Calu3 (cell line): ENCODE results near the gene CSTB. TPM values are rescaled to one million over a fixed set of nuclear protein-coding genes. Genes with fewer than 3 reads are reported as not detected.

Experiments
- BruUV-seq: library from RNA; stranded (reverse); fragments of 400-500 nt; replicated peaks from 2 replicates; lab custom pipeline; 2021; lab: Mats Ljungman, UMichigan
- CTCF ChIA-PET: fragments of 300-600 bp; sonication (Branson Sonifier 250); formaldehyde crosslinking; loops from one replicate; lab custom pipeline; 2022; ENCODE audit warnings: antibody characterized with exemption; lab: Charles Lee
- DNase-seq: peaks from one replicate; pipeline ENCODE4 v3.0.0; 2022
- H3K27ac Mint-ChIP-seq: one replicate; pipeline ENCODE4 v1.8.0; 2022; ENCODE audit warnings: mixed read lengths; ENCODE audit not compliant: unreplicated experiment
- H3K27me3 Mint-ChIP-seq: one replicate; pipeline ENCODE4 v1.8.0; 2022; ENCODE audit warnings: mixed read lengths; ENCODE audit not compliant: unreplicated experiment
- H3K36me3 Mint-ChIP-seq: one replicate; pipeline ENCODE4 v1.8.0; 2022; ENCODE audit warnings: mild to moderate bottlenecking, moderate library complexity, mixed read lengths; ENCODE audit not compliant: insufficient read depth, unreplicated experiment
- H3K4me1 Mint-ChIP-seq: one replicate; pipeline ENCODE4 v1.8.0; 2022; ENCODE audit warnings: mild to moderate bottlenecking, low read depth, mixed read lengths; ENCODE audit not compliant: unreplicated experiment
- H3K4me3 Mint-ChIP-seq: one replicate; pipeline ENCODE4 v1.8.0; 2022; ENCODE audit warnings: mild to moderate bottlenecking, low read depth, moderate library complexity, mixed read lengths; ENCODE audit not compliant: unreplicated experiment
- H3K9me3 Mint-ChIP-seq: one replicate; pipeline ENCODE4 v1.8.0; 2022; ENCODE audit warnings: low read depth, mixed read lengths; ENCODE audit not compliant: unreplicated experiment
- intact Hi-C: fragments of 100-400 bp; cut with micrococcal nuclease; formaldehyde crosslinking; loops from one replicate; pipeline ENCODE4 v1.10.0; 2022; ENCODE audit not compliant: unreplicated experiment
- total RNA-seq: library from RNA; stranded (reverse); gene quantifications from 2 replicates; pipeline ENCODE4 v1.2.3, GENCODE V29; 2022
- TF ChIP-seq, protein P1 (sequence below): fragments of 200-600 bp; IDR thresholded peaks from one replicate; pipeline ENCODE4 v1.8.0; 2022; ENCODE audit warnings: antibody characterized with exemption; ENCODE audit not compliant: unreplicated experiment

Gene CSTB
- total RNA-seq, 1 experiment from 2014 or later: 105 TPM

DNA sequence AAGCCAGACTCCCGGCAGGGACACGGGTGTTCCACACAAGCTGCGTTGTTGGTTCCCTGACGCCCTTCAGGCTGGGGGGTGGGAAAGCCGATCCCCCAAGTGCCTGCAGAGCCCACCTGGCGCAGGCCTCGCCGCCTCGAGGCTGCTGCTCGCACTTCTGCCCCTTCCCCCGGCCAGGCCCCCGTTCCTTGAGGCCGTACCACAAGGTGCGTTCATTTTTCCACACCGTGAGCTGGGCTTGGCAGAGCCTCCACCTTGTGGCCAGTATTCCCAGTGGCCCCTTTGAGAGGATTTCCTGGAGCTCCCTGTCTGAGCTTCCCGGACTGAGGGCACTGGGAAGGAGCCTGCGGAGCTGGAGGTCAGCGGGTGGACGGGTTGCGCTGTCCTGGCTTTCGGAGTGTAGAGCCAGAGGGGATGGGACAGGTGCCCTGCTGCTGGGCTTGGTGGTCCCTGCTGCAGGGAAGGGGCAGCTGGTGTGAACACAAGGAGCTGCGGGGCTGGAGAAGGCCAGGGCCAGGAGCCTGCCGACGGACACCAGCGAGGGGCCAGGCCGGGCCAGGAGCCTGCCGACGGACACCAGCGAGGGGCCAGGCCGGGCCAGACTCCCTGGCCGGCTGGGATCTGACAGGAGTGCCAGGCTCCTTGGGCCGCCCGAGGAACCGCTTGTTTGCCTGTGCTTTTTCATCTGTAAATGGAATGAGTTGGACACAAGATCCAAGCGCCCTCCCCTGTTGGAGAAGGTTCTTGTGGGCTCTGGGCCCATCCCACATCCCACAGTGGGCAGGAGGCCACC lies 38.8 kb downstream of the CSTB start:
- Mint-ChIP-seq H3K27ac (no peak overlapping the region), H3K9me3 (no peaks in the 10 kb centered on the region), H3K36me3 (peaks cover 41% of the 10 kb centered on the region), H3K4me3 (no peak overlapping the region), H3K27me3 (no peaks in the 10 kb centered on the region), H3K4me1 (peaks cover 8% of the 10 kb centered on the region)
- no TSS peak for BruUV-seq
- TF ChIP-seq, protein P1, sequence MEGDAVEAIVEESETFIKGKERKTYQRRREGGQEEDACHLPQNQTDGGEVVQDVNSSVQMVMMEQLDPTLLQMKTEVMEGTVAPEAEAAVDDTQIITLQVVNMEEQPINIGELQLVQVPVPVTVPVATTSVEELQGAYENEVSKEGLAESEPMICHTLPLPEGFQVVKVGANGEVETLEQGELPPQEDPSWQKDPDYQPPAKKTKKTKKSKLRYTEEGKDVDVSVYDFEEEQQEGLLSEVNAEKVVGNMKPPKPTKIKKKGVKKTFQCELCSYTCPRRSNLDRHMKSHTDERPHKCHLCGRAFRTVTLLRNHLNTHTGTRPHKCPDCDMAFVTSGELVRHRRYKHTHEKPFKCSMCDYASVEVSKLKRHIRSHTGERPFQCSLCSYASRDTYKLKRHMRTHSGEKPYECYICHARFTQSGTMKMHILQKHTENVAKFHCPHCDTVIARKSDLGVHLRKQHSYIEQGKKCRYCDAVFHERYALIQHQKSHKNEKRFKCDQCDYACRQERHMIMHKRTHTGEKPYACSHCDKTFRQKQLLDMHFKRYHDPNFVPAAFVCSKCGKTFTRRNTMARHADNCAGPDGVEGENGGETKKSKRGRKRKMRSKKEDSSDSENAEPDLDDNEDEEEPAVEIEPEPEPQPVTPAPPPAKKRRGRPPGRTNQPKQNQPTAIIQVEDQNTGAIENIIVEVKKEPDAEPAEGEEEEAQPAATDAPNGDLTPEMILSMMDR: no peak
- intact Hi-C loops: no loop called here
- DNase-seq: no peak
- CTCF ChIA-PET: no interaction called here

DNA sequence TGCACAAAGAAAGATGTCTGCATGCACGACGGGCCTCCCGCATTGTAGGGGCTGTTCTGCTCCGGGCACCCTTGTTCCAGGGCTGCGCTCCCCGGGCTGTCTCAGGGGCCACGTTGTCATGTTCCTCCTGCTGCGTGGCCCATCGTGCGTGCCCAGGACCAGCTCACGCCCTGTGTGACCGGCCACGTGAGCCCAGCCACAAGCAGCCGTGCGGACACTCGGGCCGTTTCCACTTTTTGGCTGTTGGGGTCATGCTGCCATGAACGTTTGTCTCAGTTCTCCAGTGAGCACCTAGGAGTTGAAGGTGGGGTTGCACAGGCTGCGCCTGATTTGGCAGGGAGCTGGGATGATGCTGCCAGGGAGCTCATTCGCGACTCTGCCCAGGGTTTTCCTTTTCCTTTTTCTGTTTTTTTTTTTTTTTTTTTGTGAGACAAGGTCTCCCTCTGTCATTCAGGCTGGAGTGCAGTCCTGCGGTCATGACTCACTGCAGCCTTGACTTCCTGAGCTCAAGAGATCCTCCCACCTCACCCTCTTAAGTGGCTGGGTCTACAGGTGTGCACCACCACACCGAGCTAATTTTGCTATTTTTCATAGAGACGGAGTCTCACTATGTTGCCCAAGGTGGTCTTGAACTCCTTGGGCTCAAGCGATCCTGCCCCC lies 39.8 kb downstream of the CSTB start:
- BruUV-seq: no TSS peak
- H3K9me3 Mint-ChIP-seq: no peaks in the 10 kb centered on the region
- TF ChIP-seq, protein P1: no peak
- intact Hi-C loops: no loop called here
- H3K36me3 Mint-ChIP-seq: peaks cover 50% of the 10 kb centered on the region
- peaks cover 15% of the 10 kb centered on the region for H3K4me1 Mint-ChIP-seq
- H3K27me3 Mint-ChIP-seq: no peaks in the 10 kb centered on the region
- CTCF ChIA-PET: interaction anchor here (0.6 kb wide), 1 partner anchor 771 kb away, joined by 3 read pairs; no protein-coding TSS in a partner anchor
- peak overlapping the region; percentile 30 for H3K27ac Mint-ChIP-seq
- H3K4me3 Mint-ChIP-seq: no peak overlapping the region
- no peak for DNase-seq

DNA sequence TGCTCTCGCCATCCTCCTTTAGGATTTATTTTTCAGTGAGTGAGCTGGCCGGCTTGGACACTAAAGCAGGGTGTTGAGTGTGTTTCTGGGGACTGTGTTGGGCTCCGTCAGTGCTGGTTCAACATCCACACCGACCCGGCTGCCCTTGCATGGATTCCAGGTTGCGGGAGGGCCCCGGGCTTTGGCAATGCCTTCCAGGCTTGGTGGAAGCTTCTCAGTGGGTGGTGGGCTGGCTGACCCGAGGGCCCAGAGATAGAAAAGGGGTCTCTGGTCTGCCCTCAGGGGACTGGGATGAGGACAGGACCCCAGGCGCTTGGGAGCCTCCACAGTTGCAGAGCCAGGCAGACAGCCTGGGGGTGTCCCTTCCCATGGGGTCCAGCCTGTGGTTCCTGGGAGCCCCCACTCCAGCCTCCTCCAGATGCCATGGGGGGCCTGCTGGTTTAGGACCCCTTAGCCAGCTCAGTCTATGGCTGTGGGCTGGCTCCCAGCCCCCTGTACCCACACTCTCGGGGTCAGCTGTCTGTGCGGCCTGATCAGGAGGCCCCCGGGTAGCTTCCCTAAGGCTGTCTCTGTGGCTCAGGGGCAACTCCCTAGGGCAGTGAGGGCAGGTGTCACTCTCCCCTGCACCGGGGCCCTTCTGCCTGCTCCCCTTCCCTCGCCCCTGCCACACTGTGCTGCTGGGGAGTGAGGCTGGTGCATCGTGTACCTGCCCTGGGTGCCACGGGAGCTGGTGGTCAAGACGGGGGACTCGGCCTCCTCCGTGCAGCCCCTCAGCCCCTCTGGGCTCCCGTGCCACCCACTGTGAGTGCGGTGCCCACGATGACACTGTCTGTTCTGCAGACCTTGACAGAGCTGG lies 40.6 kb downstream of the CSTB start:
- DNase-seq: no peak
- CTCF ChIA-PET: no interaction called here
- H3K4me1 Mint-ChIP-seq: peaks cover 18% of the 10 kb centered on the region
- intact Hi-C loops: no loop called here
- BruUV-seq: no TSS peak
- no peaks in the 10 kb centered on the region for H3K27me3 Mint-ChIP-seq
- no peak overlapping the region for H3K4me3 Mint-ChIP-seq
- H3K27ac Mint-ChIP-seq: no peak overlapping the region
- no peaks in the 10 kb centered on the region for H3K9me3 Mint-ChIP-seq
- peaks cover 45% of the 10 kb centered on the region for H3K36me3 Mint-ChIP-seq
- TF ChIP-seq, protein P1: no peak

DNA sequence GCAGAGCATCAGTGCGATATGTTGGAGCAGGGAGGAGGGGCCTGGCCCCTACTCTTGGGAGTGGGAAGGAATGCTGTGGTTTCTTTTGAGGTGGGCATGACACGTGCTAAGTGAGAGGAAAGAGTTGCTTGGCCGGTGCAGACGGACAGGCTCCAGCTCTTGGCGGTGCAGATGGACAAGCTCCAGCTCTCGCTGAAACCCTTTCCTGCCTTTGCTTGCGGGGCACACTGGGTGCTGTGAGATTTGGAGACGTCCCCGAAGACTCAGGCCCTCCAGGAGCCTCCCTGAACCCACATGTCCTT lies 41.2 kb downstream of the CSTB start:
- no TSS peak for BruUV-seq
- H3K9me3 Mint-ChIP-seq: no peaks in the 10 kb centered on the region
- H3K36me3 Mint-ChIP-seq: peaks cover 44% of the 10 kb centered on the region
- TF ChIP-seq, protein P1: no peak
- CTCF ChIA-PET: no interaction called here
- no peak for DNase-seq
- no peak overlapping the region for H3K27ac Mint-ChIP-seq
- H3K4me3 Mint-ChIP-seq: no peak overlapping the region
- H3K4me1 Mint-ChIP-seq: peaks cover 18% of the 10 kb centered on the region
- intact Hi-C loops: no loop called here
- no peaks in the 10 kb centered on the region for H3K27me3 Mint-ChIP-seq
